Measurements from ENCODE around the gene GPR158.

GPR158 gene

DNA sequence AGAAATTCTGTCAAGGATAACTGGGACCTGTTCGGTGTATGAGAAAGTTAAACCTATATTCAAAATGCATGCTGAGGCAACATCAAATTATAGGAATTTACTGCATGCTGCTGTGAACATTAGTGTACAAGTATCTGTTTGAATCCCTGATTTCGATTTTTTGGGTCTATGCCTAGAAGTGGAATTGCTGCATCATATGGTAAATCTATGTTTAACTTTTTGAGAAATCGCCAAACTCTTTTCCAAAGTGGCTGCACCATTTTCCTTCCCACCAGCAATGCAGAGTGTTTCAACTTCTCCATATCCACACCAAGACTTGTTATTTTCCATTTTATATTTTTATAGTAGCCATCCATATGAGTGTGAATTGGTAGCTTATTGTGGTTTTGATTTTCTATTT lies 306.7 kb downstream of the GPR158 start:
- DNase-seq (ENCODE audit: low read depth, low spot score), result no peak
- no peak overlapping the region for H3K4me3 ChIP-seq (ENCODE audit: low read depth, low read length)
- in situ Hi-C loops (cut with HindIII; ENCODE audit: low sequenced_read_pairs), result no loop called here
- TF ChIP-seq CTCF (IDR thresholded peaks at IDR 0.05; ENCODE audit: low read depth, low read length), result no peak

GRCh38 chr10:25483999-25484398 lies 309.2 kb downstream of the GPR158 start:
- no peak for DNase-seq (ENCODE audit: low read depth, low spot score)

GRCh38 chr10:25487266-25487665 lies 312.5 kb downstream of the GPR158 start:
- H3K4me3 ChIP-seq (ENCODE audit: low read depth, low read length), result no peak overlapping the region
- DNase-seq (ENCODE audit: low read depth, low spot score), result no peak
- in situ Hi-C loops (cut with HindIII; ENCODE audit: low sequenced_read_pairs), result no loop called here
- TF ChIP-seq CTCF (IDR thresholded peaks at IDR 0.05; ENCODE audit: low read depth, low read length), result no peak

More at GRCh38 chr10:25483999-25484398, 309.2 kb downstream of the GPR158 start:
- TF ChIP-seq CTCF (IDR thresholded peaks at IDR 0.05; ENCODE audit: low read depth, low read length), result no peak
- H3K4me3 ChIP-seq (ENCODE audit: low read depth, low read length), result no peak overlapping the region
- in situ Hi-C loops (cut with HindIII; ENCODE audit: low sequenced_read_pairs), result no loop called here

DNA sequence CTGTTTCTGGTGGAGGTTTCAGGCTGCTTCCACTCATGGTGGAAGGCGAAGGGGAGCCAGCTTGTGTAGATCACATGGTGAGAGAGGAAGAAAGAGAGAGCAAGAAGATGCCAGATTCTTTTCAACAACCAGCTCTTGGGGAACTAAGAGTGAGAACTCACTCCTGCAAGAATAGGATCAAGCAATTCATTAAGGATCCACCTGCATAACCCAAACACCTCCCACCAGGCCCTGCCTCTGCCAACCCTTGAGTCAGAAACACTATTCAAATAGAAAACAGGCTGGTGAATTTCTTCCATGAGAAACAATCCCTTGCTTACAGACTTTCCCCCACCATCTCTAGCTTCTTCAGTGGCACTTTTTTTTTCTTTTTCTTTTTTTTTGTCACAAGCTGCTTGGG lies 317.2 kb downstream of the GPR158 start:
- no peak for TF ChIP-seq CTCF (IDR thresholded peaks at IDR 0.05; ENCODE audit: low read depth, low read length)
- no peak overlapping the region for H3K4me3 ChIP-seq (ENCODE audit: low read depth, low read length)
- in situ Hi-C loops (cut with HindIII; ENCODE audit: low sequenced_read_pairs), result no loop called here
- DNase-seq (ENCODE audit: low read depth, low spot score), result no peak

GRCh38 chr10:25492680-25493079 lies 317.9 kb downstream of the GPR158 start:
- no peak overlapping the region for H3K4me3 ChIP-seq (ENCODE audit: low read depth, low read length)
- no peak for TF ChIP-seq CTCF (IDR thresholded peaks at IDR 0.05; ENCODE audit: low read depth, low read length)
- no peak for DNase-seq (ENCODE audit: low read depth, low spot score)
- in situ Hi-C loops (cut with HindIII; ENCODE audit: low sequenced_read_pairs), result no loop called here

GRCh38 chr10:25493122-25493893 lies 318.5 kb downstream of the GPR158 start:
- peak; percentile 88 for DNase-seq (ENCODE audit: low read depth, low spot score)
- TF ChIP-seq CTCF (IDR thresholded peaks at IDR 0.05; ENCODE audit: low read depth, low read length), result no peak
- in situ Hi-C loops (cut with HindIII; ENCODE audit: low sequenced_read_pairs), result no loop called here
- H3K4me3 ChIP-seq (ENCODE audit: low read depth, low read length), result no peak overlapping the region
